ENCODE data around the gene ZNF407. TPM values are rescaled to one million over a fixed set of nuclear protein-coding genes. Genes with fewer than 3 reads are reported as not detected.
A peak's percentile ranks its signal among the peaks of the same experiment; 100 is the strongest.
"Not testable (repeated sequence)": the region's sequence is repeated elsewhere in the genome, so short reads cannot be mapped to it uniquely, and the experiment has no call there.

The ZNF407 gene
- polyA plus RNA-seq, 3 donors from 2014 or later: 1.5 to 4.7 (median 1.5) TPM

DNA sequence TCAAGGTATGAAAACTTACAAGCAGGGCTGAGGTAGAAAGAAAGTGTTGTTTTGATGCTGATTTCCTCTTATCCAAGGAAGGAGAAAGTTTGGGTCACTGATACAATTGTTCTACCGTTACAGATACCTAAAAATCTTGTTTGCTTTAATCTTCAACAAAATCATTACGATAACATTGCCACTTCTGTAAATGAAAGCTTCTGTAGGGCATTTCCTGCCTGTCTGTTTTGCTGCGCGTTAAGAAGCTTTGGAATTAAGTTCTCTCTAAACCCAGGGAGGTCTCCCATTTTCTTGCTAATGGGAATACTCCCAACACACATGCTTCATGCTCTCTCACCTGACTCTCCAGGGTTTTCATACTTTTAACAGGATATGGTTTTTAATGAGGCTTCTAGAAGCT is 352.8 kb downstream of the ZNF407 start:
- no peak for DNase-seq
- Mint-ChIP-seq H3K36me3 (peaks cover 0 to 5% (median 4%) of the 10 kb centered on the region in 3 donors), H3K9me3 (no peaks in the 10 kb centered on the region), H3K4me3 (peak overlapping the region in 4 of 5 donors; percentile 6 to 48 (median 40)), H3K4me1 (peaks cover 30 to 34% of the 10 kb centered on the region in 2 donors), H3K27ac (peak overlapping the region in 2 of 6 donors; percentile 15 to 40), H3K27me3 (ENCODE audit: low read depth in 3 of 3) (peaks cover 0 to 2% (median 0%) of the 10 kb centered on the region in 3 donors)

DNA sequence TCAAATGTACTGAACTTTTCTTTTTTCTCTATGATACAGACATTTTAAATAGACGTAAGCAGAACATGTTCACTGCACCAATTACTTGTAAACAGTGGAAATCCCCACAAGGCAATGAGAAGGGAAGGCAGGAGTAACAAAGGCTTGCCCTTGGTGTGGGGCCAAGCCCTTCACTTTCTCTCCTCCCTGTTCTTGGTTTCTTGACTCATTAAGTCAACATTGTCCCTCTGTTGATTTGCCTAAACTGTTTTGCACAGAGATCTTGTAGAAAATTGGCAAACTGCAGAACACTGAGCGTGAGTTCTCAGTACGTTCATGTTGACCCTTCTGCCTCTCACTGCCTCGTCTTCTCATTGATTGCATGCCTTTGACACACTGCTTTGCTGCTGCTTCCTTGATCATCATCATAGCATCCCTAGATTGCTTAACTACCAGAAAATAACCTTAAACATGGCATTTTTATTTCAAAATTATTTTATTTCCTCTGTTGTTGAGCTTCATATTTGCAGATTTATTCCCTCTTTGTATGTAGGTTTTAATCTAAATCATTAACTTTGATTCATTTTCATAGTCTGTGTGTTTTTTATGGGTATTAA is 353.6 kb downstream of the ZNF407 start:
- DNase-seq: no peak
- H3K4me3 Mint-ChIP-seq: peak overlapping the region in 1 of 5 donors; percentile 48

GRCh38 chr18:74957588-74958224 is 360.0 kb downstream of the ZNF407 start:
- Mint-ChIP-seq H3K4me3 (no peak overlapping the region), H3K27me3 (ENCODE audit: low read depth in 3 of 3) (peaks cover 0 to 3% (median 1%) of the 10 kb centered on the region in 3 donors), H3K36me3 (peaks cover 4 to 18% (median 18%) of the 10 kb centered on the region in 3 donors), H3K4me1 (peaks cover 11 to 19% of the 10 kb centered on the region in 2 donors), H3K9me3 (no peaks in the 10 kb centered on the region), H3K27ac (no peak overlapping the region)
- DNase-seq: no peak

More for the DNA sequence above, 353.6 kb downstream of the ZNF407 start:
- peaks cover 0 to 2% (median 0%) of the 10 kb centered on the region in 3 donors for H3K27me3 Mint-ChIP-seq (ENCODE audit: low read depth in 3 of 3)
- peaks cover 0 to 5% (median 4%) of the 10 kb centered on the region in 3 donors for H3K36me3 Mint-ChIP-seq
- H3K4me1 Mint-ChIP-seq: peaks cover 23 to 27% of the 10 kb centered on the region in 2 donors
- H3K9me3 Mint-ChIP-seq: no peaks in the 10 kb centered on the region
- no peak overlapping the region for H3K27ac Mint-ChIP-seq

DNA sequence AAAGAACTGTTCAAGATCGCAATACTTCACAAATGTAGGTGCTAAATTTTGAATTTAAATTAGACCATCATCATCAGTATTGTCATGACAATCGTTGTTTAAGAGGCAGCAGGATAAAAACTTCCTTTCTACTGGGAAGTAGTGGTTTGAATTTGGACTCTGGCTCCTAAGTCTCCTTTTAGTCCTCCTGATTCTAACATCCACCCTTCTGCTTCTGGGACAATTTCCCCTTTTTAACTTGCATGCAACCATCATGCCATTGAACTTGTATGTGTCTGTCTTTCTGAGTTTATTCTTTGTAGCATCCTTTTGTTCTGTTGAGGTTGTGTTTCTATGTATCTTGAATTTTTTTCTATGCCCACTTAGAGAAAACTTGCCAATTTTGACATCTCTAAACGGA is 361.5 kb downstream of the ZNF407 start:
- Mint-ChIP-seq H3K9me3 (no peaks in the 10 kb centered on the region), H3K4me1 (peaks cover 16 to 24% of the 10 kb centered on the region in 2 donors), H3K27me3 (ENCODE audit: low read depth in 3 of 3) (peaks cover 0 to 1% (median 1%) of the 10 kb centered on the region in 3 donors), H3K4me3 (no peak overlapping the region), H3K36me3 (peaks cover 4 to 15% (median 15%) of the 10 kb centered on the region in 3 donors), H3K27ac (no peak overlapping the region)
- no peak for DNase-seq

- no peak overlapping the region for H3K27ac Mint-ChIP-seq
Observed at GRCh38 chr18:74961596-74961995, 363.9 kb downstream of the ZNF407 start.

DNA sequence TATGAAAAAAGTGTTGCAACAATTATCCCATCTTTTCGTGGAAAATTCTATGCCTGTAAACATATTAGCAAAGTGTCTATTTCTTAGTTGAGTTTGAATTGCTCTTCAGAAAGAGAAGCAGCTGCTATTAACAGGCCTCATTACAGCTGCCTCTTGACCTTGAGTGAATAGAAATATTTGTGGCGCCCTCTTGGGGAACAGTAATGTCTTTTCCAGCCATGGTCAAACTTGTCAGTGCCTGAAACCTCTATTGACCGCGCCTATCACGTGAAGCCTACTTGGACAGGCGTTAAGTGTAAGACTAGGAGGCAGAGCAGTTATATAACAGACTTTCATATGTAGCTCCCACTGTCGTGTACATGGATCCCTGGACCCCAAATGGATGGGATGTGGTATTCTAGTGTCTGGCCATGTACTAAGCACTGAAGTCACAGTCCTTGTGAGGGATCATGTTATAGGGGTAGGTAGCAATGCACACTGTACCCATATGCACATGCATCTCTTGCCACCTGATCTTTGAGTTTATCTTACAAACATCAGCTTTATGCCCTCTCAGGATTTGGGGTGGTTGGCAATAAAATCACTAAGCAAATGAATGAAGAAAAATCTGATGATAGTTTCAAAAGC is 366.3 kb downstream of the ZNF407 start:
- Mint-ChIP-seq H3K27ac (peak overlapping the region in 1 of 6 donors; percentile 47), H3K27me3 (ENCODE audit: low read depth in 3 of 3) (peaks cover 0 to 5% (median 0%) of the 10 kb centered on the region in 3 donors), H3K36me3 (peaks cover 4 to 14% (median 9%) of the 10 kb centered on the region in 3 donors), H3K4me3 (no peak overlapping the region), H3K4me1 (peaks cover 16 to 24% of the 10 kb centered on the region in 2 donors), H3K9me3 (peaks cover 0 to 2% (median 0%) of the 10 kb centered on the region in 6 donors)
- peak in 1 of 3 donors; percentile 21 for DNase-seq

More at GRCh38 chr18:74961596-74961995, 363.9 kb downstream of the ZNF407 start:
- peaks cover 16 to 24% of the 10 kb centered on the region in 2 donors for H3K4me1 Mint-ChIP-seq
- DNase-seq: no peak
- no peak overlapping the region for H3K4me3 Mint-ChIP-seq
- peaks cover 7 to 15% (median 15%) of the 10 kb centered on the region in 3 donors for H3K36me3 Mint-ChIP-seq
- H3K9me3 Mint-ChIP-seq: no peaks in the 10 kb centered on the region
- H3K27me3 Mint-ChIP-seq (ENCODE audit: low read depth in 3 of 3): peaks cover 0 to 4% (median 1%) of the 10 kb centered on the region in 3 donors

- H3K4me3 Mint-ChIP-seq: no peak overlapping the region
- H3K27ac Mint-ChIP-seq: no peak overlapping the region
- peaks cover 4 to 12% (median 4%) of the 10 kb centered on the region in 3 donors for H3K36me3 Mint-ChIP-seq
- H3K9me3 Mint-ChIP-seq: peaks cover 0 to 2% (median 0%) of the 10 kb centered on the region in 6 donors
- peaks cover 0 to 5% (median 0%) of the 10 kb centered on the region in 3 donors for H3K27me3 Mint-ChIP-seq (ENCODE audit: low read depth in 3 of 3)
- no peak for DNase-seq
- peaks cover 14 to 24% of the 10 kb centered on the region in 2 donors for H3K4me1 Mint-ChIP-seq
Observed at GRCh38 chr18:74965682-74966081, 368.0 kb downstream of the ZNF407 start.

DNA sequence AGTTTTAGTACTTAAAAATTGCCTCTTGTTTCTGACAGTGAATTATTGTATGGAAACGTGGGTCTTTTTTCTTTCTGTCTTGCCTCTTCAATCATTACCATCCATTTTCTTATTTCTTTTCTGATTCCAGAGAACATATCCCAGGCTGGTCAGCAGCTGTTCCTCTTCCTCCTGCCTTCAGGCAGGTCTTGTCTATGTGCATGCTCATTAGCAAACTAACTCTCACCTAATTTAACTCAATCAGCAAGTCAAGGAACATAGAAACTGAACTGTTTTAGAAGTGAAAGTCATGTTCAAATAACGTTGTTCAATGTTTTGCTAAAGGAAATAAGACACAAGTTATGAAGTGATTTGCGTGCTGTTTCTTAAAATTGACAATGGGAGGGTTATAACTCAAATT is 369.8 kb downstream of the ZNF407 start:
- Mint-ChIP-seq H3K9me3 (peaks cover 0 to 2% (median 0%) of the 10 kb centered on the region in 6 donors), H3K27ac (peak overlapping the region in 1 of 6 donors; percentile 16), H3K4me3 (no peak overlapping the region), H3K4me1 (peaks cover 7 to 11% of the 10 kb centered on the region in 2 donors), H3K27me3 (ENCODE audit: low read depth in 3 of 3) (peaks cover 0 to 5% (median 0%) of the 10 kb centered on the region in 3 donors), H3K36me3 (peaks cover 4 to 12% (median 4%) of the 10 kb centered on the region in 3 donors)
- DNase-seq: no peak

- Mint-ChIP-seq H3K4me1 (peaks cover 7 to 14% of the 10 kb centered on the region in 2 donors), H3K27me3 (ENCODE audit: low read depth in 3 of 3) (peaks cover 0 to 5% (median 1%) of the 10 kb centered on the region in 3 donors), H3K4me3 (no peak overlapping the region), H3K27ac (peak overlapping the region in 1 of 6 donors; percentile 16), H3K9me3 (peaks cover 0 to 2% (median 0%) of the 10 kb centered on the region in 6 donors), H3K36me3 (peaks cover 4 to 12% (median 4%) of the 10 kb centered on the region in 3 donors)
- no peak for DNase-seq
Observed at GRCh38 chr18:74967979-74968378, 370.3 kb downstream of the ZNF407 start.

DNA sequence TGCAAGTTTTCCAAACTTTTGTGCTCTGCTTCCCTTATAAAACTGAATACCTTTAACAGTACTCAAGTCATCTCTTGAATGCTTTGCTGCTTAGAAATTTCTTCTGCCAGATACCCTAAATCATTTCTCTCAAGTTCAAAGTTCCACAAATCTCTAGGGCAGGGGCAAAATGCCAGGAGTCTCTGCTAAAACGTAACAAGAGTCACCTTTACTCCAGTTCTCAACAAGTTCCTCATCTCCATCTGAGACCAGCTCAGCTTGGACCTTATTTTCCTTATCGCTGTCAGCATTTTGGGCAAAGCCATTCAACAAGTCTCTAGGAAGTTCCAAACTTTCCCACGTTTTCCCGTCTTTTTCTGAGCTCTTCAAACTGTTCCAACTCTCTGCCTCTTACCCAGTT is 373.7 kb downstream of the ZNF407 start:
- peaks cover 2 to 10% of the 10 kb centered on the region in 2 donors for H3K4me1 Mint-ChIP-seq
- H3K27ac Mint-ChIP-seq; H3K4me3 Mint-ChIP-seq; H3K27me3 Mint-ChIP-seq (ENCODE audit: low read depth in 3 of 3); H3K9me3 Mint-ChIP-seq; DNase-seq: not testable (repeated sequence)
- H3K36me3 Mint-ChIP-seq: peaks cover 0 to 12% (median 4%) of the 10 kb centered on the region in 3 donors

DNA sequence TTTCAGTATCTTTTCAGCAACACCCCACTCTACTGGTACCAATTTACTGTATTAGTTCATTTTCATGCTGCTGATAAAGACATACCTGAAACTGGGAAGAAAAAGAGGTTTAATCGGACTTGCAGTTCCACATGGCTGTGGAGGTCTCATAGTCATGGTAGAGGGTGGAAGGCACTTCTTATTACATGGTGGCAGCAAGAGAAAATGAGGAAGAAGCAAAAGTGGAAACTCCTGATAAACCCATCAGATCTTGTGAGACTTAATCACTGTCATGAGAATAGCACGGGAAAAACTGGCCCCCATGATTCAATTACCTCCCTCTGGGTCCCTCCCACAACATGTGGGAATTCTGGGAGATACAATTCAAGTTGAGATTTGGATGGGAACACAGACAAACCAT is 374.1 kb downstream of the ZNF407 start:
- H3K4me3 Mint-ChIP-seq; H3K9me3 Mint-ChIP-seq; H3K27ac Mint-ChIP-seq; DNase-seq; H3K27me3 Mint-ChIP-seq (ENCODE audit: low read depth in 3 of 3): not testable (repeated sequence)
- peaks cover 2 to 10% of the 10 kb centered on the region in 2 donors for H3K4me1 Mint-ChIP-seq
- H3K36me3 Mint-ChIP-seq: peaks cover 0 to 12% (median 4%) of the 10 kb centered on the region in 3 donors

DNA sequence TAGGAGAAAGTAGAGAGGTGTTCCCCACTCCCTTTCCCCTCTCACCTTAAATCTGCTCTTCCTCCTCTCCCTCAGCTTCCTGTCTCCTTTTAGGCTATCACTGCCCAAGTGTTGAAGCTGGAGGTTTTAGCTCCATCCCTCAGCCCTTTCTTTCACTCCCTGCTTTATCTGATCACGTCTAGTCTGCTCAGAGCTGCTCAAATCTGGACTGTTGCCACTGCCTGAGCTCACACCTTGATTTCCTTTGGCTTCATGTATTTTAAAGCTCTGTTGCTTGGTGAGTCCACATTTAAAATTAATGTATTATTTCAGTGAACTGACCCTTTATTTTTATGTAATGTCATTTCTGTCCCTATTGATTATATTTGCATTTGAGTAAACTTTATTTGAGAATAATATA is 374.7 kb downstream of the ZNF407 start:
- Mint-ChIP-seq H3K9me3 (peaks cover 0 to 2% (median 0%) of the 10 kb centered on the region in 6 donors), H3K27ac (peak overlapping the region in 1 of 6 donors; percentile 21), H3K4me3 (no peak overlapping the region), H3K4me1 (peaks cover 2 to 10% of the 10 kb centered on the region in 2 donors), H3K36me3 (peaks cover 0 to 11% (median 2%) of the 10 kb centered on the region in 3 donors), H3K27me3 (ENCODE audit: low read depth in 3 of 3) (peaks cover 0 to 2% (median 1%) of the 10 kb centered on the region in 3 donors)
- DNase-seq: no peak

DNA sequence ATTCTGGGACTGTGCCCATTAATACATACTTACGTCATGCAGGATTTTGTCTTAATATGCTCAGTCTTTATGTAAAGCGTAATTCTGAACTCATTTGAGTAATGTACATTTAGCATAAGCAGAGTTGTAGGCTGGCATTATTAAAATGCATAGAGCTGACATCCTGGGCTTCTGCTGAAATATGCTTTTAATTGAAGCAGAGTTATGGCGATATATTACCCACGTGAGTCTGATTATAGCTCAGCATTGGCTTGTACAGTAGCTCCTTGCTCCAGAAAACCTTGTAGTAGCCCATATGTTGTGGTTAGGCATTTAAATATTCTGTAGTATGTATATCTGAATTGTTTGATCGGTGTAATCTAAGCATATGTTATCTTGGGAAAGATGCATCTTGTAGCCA is 377.3 kb downstream of the ZNF407 start:
- no peak for DNase-seq
- no peak overlapping the region for H3K4me3 Mint-ChIP-seq
- H3K9me3 Mint-ChIP-seq: peaks cover 0 to 2% (median 0%) of the 10 kb centered on the region in 6 donors
- H3K4me1 Mint-ChIP-seq: peaks cover 5 to 10% of the 10 kb centered on the region in 2 donors
- no peak overlapping the region for H3K27ac Mint-ChIP-seq
- H3K36me3 Mint-ChIP-seq: peaks cover 0 to 10% (median 9%) of the 10 kb centered on the region in 3 donors
- peaks cover 0 to 4% (median 0%) of the 10 kb centered on the region in 3 donors for H3K27me3 Mint-ChIP-seq (ENCODE audit: low read depth in 3 of 3)
